AG04450 (cell line): ENCODE results near the gene RAB8B. TPM values are rescaled to one million over a fixed set of nuclear protein-coding genes. Genes with fewer than 3 reads are reported as not detected.

Source experiments
- CTCF ChIA-PET: fragments of 300-600, 350-600 bp; formaldehyde crosslinking; extraction: SDS; loops from one replicate; lab custom pipeline; 2022; ENCODE audit warnings: antibody characterized with exemption, inconsistent platforms; lab: Charles Lee
- POLR2A ChIA-PET: fragments of 350-600 bp; formaldehyde crosslinking; extraction: SDS; loops from one replicate; lab custom pipeline; 2021; ENCODE audit warnings: antibody characterized with exemption, inconsistent platforms; lab: Yijun Ruan, JAX
- DNase-seq: peaks from one replicate; pipeline ENCODE4 v3.0.0-alpha.2; 2011; ENCODE audit warnings: low read depth, low spot score
- H3K27ac ChIP-seq: one replicate; pipeline ENCODE4 v1.5.1; 2012; ENCODE audit warnings: low read depth, low read length, control low read depth
- H3K27me3 ChIP-seq: one replicate; pipeline ENCODE4 v1.6.0; 2012; ENCODE audit warnings: low read length; ENCODE audit not compliant: control insufficient read depth, insufficient read depth
- H3K4me3 ChIP-seq: 2 replicates; pipeline ENCODE4 v1.5.1; 2011; ENCODE audit warnings: mild to moderate bottlenecking, low read depth, low read length, control low read depth
- H3K9me3 ChIP-seq: 2 replicates; pipeline ENCODE4 v1.5.1; 2012; ENCODE audit warnings: low read length; ENCODE audit not compliant: control insufficient read depth, insufficient read depth
- CTCF ChIP-seq: IDR thresholded peaks from 2 replicates; pipeline ENCODE4 v1.5.1; 2011; ENCODE audit warnings: low read depth, low read length, control low read depth, inconsistent platforms
- polyA plus RNA-seq: library from polyadenylated mRNA; depleted of rRNA; stranded (reverse); fragments of >200 nt; gene quantifications from 2 replicates; pipeline ENCODE4 v1.2.3, GENCODE V29; 2011

RAB8B gene
- polyA plus RNA-seq, 1 experiment: 82.4 TPM

DNA sequence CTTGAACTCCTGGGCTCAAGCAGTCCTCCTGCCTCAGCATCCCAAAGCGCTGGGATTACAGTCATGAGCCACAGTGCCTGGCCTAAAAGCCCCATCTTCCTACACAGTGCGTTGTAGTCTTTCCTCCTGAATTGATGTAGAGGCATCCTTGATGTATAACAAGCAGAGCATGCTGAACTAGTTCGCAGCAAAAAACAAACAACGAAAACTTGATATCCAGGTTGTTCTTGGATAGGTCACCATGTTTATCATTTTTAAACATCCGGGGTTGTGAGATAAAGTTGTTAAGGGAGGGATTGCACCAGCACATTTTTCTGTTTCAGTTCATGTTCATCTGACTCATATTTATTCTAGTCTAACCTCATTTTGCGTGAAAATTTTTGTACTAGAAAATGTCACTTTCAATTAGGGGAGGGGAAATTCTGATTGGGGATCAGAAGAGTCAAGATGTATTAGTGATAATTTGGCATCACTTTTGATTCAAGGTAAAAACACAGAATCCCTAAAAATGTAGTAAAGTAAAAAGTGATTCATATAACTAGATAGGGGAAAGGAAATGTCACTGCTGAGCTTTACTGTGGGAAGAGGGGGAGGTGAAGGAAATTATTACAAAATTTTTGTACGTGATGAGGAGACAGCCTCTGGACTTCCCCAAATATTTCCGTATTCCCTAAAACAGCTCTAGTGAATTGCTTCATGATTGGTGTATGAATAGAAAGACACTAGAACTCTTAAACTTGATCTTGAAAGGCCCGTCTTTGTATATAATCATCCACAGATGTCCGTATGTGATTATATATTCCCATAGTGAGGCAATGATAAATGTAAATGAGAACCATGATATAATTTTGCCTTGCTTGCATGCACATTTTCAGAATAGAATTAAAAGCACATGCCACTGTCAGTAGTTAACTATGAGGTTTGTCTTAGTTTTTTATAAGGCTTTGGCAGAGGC lies 22.9 kb downstream of the RAB8B start:
- ChIA-PET CTCF (no interaction called here), POLR2A (no interaction called here)
- no peaks in the 10 kb centered on the region for H3K27me3 ChIP-seq
- no peak for DNase-seq
- H3K9me3 ChIP-seq: no peaks in the 10 kb centered on the region
- no peak for TF ChIP-seq CTCF
- H3K27ac ChIP-seq: peak overlapping the region; percentile 76
- no peak overlapping the region for H3K4me3 ChIP-seq

- ChIA-PET CTCF (interaction anchor here (0.5 kb wide), 1 partner anchor 83 kb away, joined by 3 read pairs; no protein-coding TSS in a partner anchor), POLR2A (interaction anchor here (0.6 kb wide), 1 partner anchor 11 kb away, joined by 7 read pairs; no protein-coding TSS in a partner anchor)
- DNase-seq: no peak
- no peak overlapping the region for H3K27ac ChIP-seq
- no peaks in the 10 kb centered on the region for H3K27me3 ChIP-seq
- no peak for TF ChIP-seq CTCF
- H3K4me3 ChIP-seq: no peak overlapping the region
- H3K9me3 ChIP-seq: no peaks in the 10 kb centered on the region
Measured at GRCh38 chr15:63218100-63218808, 28.8 kb downstream of the RAB8B start.

- TF ChIP-seq CTCF: no peak
- Histone ChIP-seq H3K27me3 (no peaks in the 10 kb centered on the region), H3K4me3 (no peak overlapping the region), H3K27ac (no peak overlapping the region), H3K9me3 (no peaks in the 10 kb centered on the region)
- no peak for DNase-seq
- POLR2A ChIA-PET: no interaction called here
- CTCF ChIA-PET: no interaction called here
Measured at GRCh38 chr15:63219196-63219710, 29.8 kb downstream of the RAB8B start.

GRCh38 chr15:63221346-63221745 lies 31.9 kb downstream of the RAB8B start:
- DNase-seq: no peak
- TF ChIP-seq CTCF: no peak
- H3K4me3 ChIP-seq: no peak overlapping the region
- no peaks in the 10 kb centered on the region for H3K27me3 ChIP-seq
- H3K9me3 ChIP-seq: no peaks in the 10 kb centered on the region
- ChIA-PET POLR2A (interaction anchor here (0.6 kb wide), 1 partner anchor 56 kb away, joined by 6 read pairs; no protein-coding TSS in a partner anchor), CTCF (interaction anchor here (0.8 kb wide), 1 partner anchor 174 kb away, joined by 4 read pairs; no protein-coding TSS in a partner anchor)
- no peak overlapping the region for H3K27ac ChIP-seq
